ENCODE data around the gene COL15A1.

DNA sequence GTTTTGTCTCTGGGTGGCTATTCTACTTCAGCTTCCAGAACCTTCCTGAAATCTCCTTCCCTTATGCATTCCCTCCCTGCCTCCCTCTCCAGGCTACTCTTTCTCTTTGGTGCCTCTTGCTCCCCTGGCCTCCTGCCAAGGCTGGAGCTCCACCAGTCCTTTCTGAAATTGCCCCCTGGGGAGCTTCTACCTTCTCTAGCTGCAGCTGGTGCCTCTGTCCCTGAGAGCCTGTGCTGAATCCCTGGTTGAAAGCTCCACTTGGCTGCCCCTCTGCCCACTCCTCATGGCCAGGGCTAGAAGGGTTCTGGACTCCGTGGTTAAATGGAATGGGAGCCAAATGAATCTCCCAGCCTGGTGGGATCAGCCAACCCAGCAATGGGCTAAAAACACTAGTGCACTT is 80.1 kb downstream of the COL15A1 start:
- TF ChIP-seq POLR2A (IDR thresholded peaks at IDR 0.05) (no peak), POLR2AphosphoS5 (IDR thresholded peaks at IDR 0.05) (no peak), EP300 (IDR thresholded peaks at IDR 0.05) (no peak)
- TF ChIP-seq, protein P1, sequence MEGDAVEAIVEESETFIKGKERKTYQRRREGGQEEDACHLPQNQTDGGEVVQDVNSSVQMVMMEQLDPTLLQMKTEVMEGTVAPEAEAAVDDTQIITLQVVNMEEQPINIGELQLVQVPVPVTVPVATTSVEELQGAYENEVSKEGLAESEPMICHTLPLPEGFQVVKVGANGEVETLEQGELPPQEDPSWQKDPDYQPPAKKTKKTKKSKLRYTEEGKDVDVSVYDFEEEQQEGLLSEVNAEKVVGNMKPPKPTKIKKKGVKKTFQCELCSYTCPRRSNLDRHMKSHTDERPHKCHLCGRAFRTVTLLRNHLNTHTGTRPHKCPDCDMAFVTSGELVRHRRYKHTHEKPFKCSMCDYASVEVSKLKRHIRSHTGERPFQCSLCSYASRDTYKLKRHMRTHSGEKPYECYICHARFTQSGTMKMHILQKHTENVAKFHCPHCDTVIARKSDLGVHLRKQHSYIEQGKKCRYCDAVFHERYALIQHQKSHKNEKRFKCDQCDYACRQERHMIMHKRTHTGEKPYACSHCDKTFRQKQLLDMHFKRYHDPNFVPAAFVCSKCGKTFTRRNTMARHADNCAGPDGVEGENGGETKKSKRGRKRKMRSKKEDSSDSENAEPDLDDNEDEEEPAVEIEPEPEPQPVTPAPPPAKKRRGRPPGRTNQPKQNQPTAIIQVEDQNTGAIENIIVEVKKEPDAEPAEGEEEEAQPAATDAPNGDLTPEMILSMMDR (IDR thresholded peaks at IDR 0.05), result no peak

Data from stomach (tissue), 4 donors.